A673 (cell line): ENCODE data around the gene CHML.

Source experiments
- CTCF ChIP-seq: fragments of 300-800, 200-600 bp; sonication (generic); conservative IDR thresholded peaks from 2 replicates; pipeline ENCODE4 v1.5.1; 2017; ENCODE audit warnings: low read depth, mild to moderate bottlenecking, antibody characterized with exemption, low read length, moderate library complexity, mixed read lengths
- EZH2 ChIP-seq: fragments of 200-600 bp; sonication (generic); IDR thresholded peaks from 2 replicates; pipeline ENCODE4 v1.6.1; 2017; ENCODE audit warnings: borderline replicate concordance, low read depth, mild to moderate bottlenecking, mixed read lengths, antibody characterized with exemption, low read length; ENCODE audit not compliant: poor library complexity, severe bottlenecking

GRCh38 chr1:241674805-241675384, 34.7 kb upstream of the CHML start:
- no peak for TF ChIP-seq EZH2
- TF ChIP-seq CTCF: no peak
